Measurements from ENCODE around the gene POLD2. TPM values are rescaled to one million over a fixed set of nuclear protein-coding genes. Genes with fewer than 3 reads are reported as not detected.

The POLD2 gene
- total RNA-seq, 1 experiment from 2014 or later: 154 TPM

- TF ChIP-seq SOX15 (CRISPR knock-in tag; IDR thresholded peaks at IDR 0.05) (no peak), ZNF423 (CRISPR knock-in tag; IDR thresholded peaks at IDR 0.05) (no peak), E2F4 (CRISPR knock-in tag; IDR thresholded peaks at IDR 0.05; ENCODE audit: borderline replicate concordance, low read depth) (no peak)
- Mint-ChIP-seq H3K27ac (no peak overlapping the region), H3K27me3 (ENCODE audit: low read depth) (peaks cover 31% of the 10 kb centered on the region), H3K36me3 (peaks cover 7% of the 10 kb centered on the region; the same call in 1 of the 2 replicates), H3K4me3 (no peak overlapping the region), H3K9me3 (no peaks in the 10 kb centered on the region), H3K4me1 (no peaks in the 10 kb centered on the region)
- DNase-seq (ENCODE audit: low spot score): no peak
- POLR2A ChIA-PET: no interaction called here
- CTCF ChIA-PET: interaction anchor here (0.7 to 1.4 kb wide), 13 partner anchors 8 to 169 kb away, joined by 3 to 15 read pairs (median 5); partner anchors contain the start of gene YKT6
- ATAC-seq: no peak
Observed at GRCh38 chr7:44071726-44072363, 51.5 kb downstream of the POLD2 start.

GRCh38 chr7:44068054-44068453, 55.3 kb downstream of the POLD2 start:
- DNase-seq (ENCODE audit: low spot score) (no peak), ATAC-seq (no peak)
- H3K4me3 Mint-ChIP-seq: no peak overlapping the region
- H3K27ac Mint-ChIP-seq: no peak overlapping the region
- no peak for TF ChIP-seq NFE2L1 (CRISPR knock-in tag; IDR thresholded peaks at IDR 0.05)
- TF ChIP-seq NFYB (CRISPR knock-in tag; conservative IDR thresholded peaks at IDR 0.05; ENCODE audit: low read depth): no peak
- no peak for TF ChIP-seq KAT7 (CRISPR knock-in tag; IDR thresholded peaks at IDR 0.05; ENCODE audit: borderline replicate concordance)
- no peak for TF ChIP-seq RORB (CRISPR knock-in tag; IDR thresholded peaks at IDR 0.05)
- TF ChIP-seq USF2 (CRISPR knock-in tag; IDR thresholded peaks at IDR 0.05): no peak
- no peak for TF ChIP-seq STAT6 (CRISPR knock-in tag; conservative IDR thresholded peaks at IDR 0.05; ENCODE audit: low read depth)
- no peak for TF ChIP-seq ZNF219 (CRISPR knock-in tag; IDR thresholded peaks at IDR 0.05; ENCODE audit: borderline replicate concordance)
- no peak for TF ChIP-seq FOXP4 (CRISPR knock-in tag; IDR thresholded peaks at IDR 0.05)
- no peak for TF ChIP-seq FOXK1 (CRISPR knock-in tag; IDR thresholded peaks at IDR 0.05)
- no peak for TF ChIP-seq AR (CRISPR knock-in tag; IDR thresholded peaks at IDR 0.05)
- no peak for TF ChIP-seq FOXP1 (CRISPR knock-in tag; IDR thresholded peaks at IDR 0.05; ENCODE audit: borderline replicate concordance)
- TF ChIP-seq ERG (CRISPR knock-in tag; IDR thresholded peaks at IDR 0.05): no peak
- no peak for TF ChIP-seq CREM (CRISPR knock-in tag; IDR thresholded peaks at IDR 0.05)
- TF ChIP-seq IRF1 (CRISPR knock-in tag; IDR thresholded peaks at IDR 0.05): no peak
- no peak for TF ChIP-seq MXD4 (CRISPR knock-in tag; IDR thresholded peaks at IDR 0.05; ENCODE audit: borderline replicate concordance)
- TF ChIP-seq ZNF416 (CRISPR knock-in tag; IDR thresholded peaks at IDR 0.05): no peak
- no peak for TF ChIP-seq ZNF138 (CRISPR knock-in tag; conservative IDR thresholded peaks at IDR 0.05)
- TF ChIP-seq ZNF396 (CRISPR knock-in tag; IDR thresholded peaks at IDR 0.05; ENCODE audit: borderline replicate concordance): no peak
- TF ChIP-seq USF1 (CRISPR knock-in tag; IDR thresholded peaks at IDR 0.05): no peak
- H3K4me1 Mint-ChIP-seq: peaks cover 32% of the 10 kb centered on the region
- peaks cover 34% of the 10 kb centered on the region for H3K27me3 Mint-ChIP-seq (ENCODE audit: low read depth)
- no peaks in the 10 kb centered on the region for H3K36me3 Mint-ChIP-seq
- ChIA-PET POLR2A (no interaction called here), CTCF (interaction anchor here (1.4 kb wide), 1 partner anchor 150 kb away, joined by 6 read pairs; no protein-coding TSS in a partner anchor)
- no peaks in the 10 kb centered on the region for H3K9me3 Mint-ChIP-seq

Measured in WTC11 (cell line).